SK-N-SH treated with all-trans-retinoic acid at 6 μM for 48 hours (cell line): Measurements from ENCODE around the gene RINL.

Experiments used
- ARNTL ChIP-seq: fragments of 450-650 bp; formaldehyde crosslinking; IDR thresholded peaks from 2 replicates; pipeline ENCODE4 v1.5.0; 2020; ENCODE audit warnings: low read depth, mild to moderate bottlenecking, moderate library complexity, borderline replicate concordance
- CREB5 ChIP-seq: fragments of 250-450 bp; sonication (Bioruptor Pico); IDR thresholded peaks from 2 replicates; pipeline ENCODE4 v1.5.1; 2020; ENCODE audit warnings: low read depth, mild to moderate bottlenecking, moderate library complexity
- CSDC2 ChIP-seq: fragments of 250-450 bp; sonication (Bioruptor Pico); IDR thresholded peaks from 2 replicates; pipeline ENCODE4 v1.5.0; 2020; ENCODE audit warnings: mild to moderate bottlenecking, moderate library complexity
- GLIS3 ChIP-seq: fragments of 250-450 bp; sonication (Bioruptor Pico); IDR thresholded peaks from 2 replicates; pipeline ENCODE4 v1.5.0; 2020; ENCODE audit warnings: mild to moderate bottlenecking, moderate library complexity
- OSR1 ChIP-seq: fragments of 250-450 bp; sonication (Bioruptor Pico); IDR thresholded peaks from 2 replicates; pipeline ENCODE4 v1.8.0; 2022; ENCODE audit warnings: moderate library complexity, mild to moderate bottlenecking, inconsistent platforms
- PATZ1 ChIP-seq: fragments of 250-450 bp; sonication (Bioruptor Pico); IDR thresholded peaks from 2 replicates; pipeline ENCODE4 v1.8.0; 2020; ENCODE audit warnings: mild to moderate bottlenecking, moderate library complexity, borderline replicate concordance
- POU6F1 ChIP-seq: fragments of 250-450 bp; sonication (Bioruptor Pico); IDR thresholded peaks from 2 replicates; pipeline ENCODE4 v1.8.0; 2021; ENCODE audit warnings: low read depth, mild to moderate bottlenecking, moderate library complexity, borderline replicate concordance
- PPARA ChIP-seq: fragments of 250-450 bp; sonication (Bioruptor Pico); IDR thresholded peaks from 2 replicates; pipeline ENCODE4 v1.5.0; 2020; ENCODE audit warnings: mild to moderate bottlenecking, borderline replicate concordance
- RARB ChIP-seq: fragments of 250-450 bp; sonication (Bioruptor Pico); IDR thresholded peaks from 2 replicates; pipeline ENCODE4 v1.8.0; 2021; ENCODE audit warnings: mild to moderate bottlenecking, moderate library complexity
- TCF4 ChIP-seq: fragments of 250-450 bp; sonication (Bioruptor Pico); IDR thresholded peaks from 2 replicates; pipeline ENCODE4 v1.8.0; 2021; ENCODE audit warnings: mild to moderate bottlenecking, moderate library complexity, borderline replicate concordance
- TOX ChIP-seq: fragments of 250-450 bp; sonication (Bioruptor Pico); IDR thresholded peaks from 2 replicates; pipeline ENCODE4 v1.8.0; 2021; ENCODE audit warnings: mild to moderate bottlenecking, moderate library complexity, borderline replicate concordance
- ZFP30 ChIP-seq: fragments of 450-650 bp; formaldehyde crosslinking; IDR thresholded peaks from 2 replicates; pipeline ENCODE4 v1.5.0; 2022; ENCODE audit warnings: mild to moderate bottlenecking, moderate library complexity
- ZNF70 ChIP-seq: fragments of 450-650 bp; formaldehyde crosslinking; IDR thresholded peaks from 2 replicates; pipeline ENCODE4 v1.5.0; 2020; ENCODE audit warnings: mild to moderate bottlenecking, moderate library complexity

GRCh38 chr19:38911388-38912001 is 33.4 kb upstream of the RINL start:
- TF ChIP-seq ZNF70 (no peak), TCF4 (CRISPR knock-in tag) (no peak), CREB5 (CRISPR knock-in tag) (no peak), ZFP30 (CRISPR knock-in tag) (no peak), CSDC2 (CRISPR knock-in tag) (no peak), TOX (CRISPR knock-in tag) (no peak), PATZ1 (CRISPR knock-in tag) (no peak), ARNTL (CRISPR knock-in tag) (no peak), POU6F1 (no peak), RARB (CRISPR knock-in tag) (no peak), GLIS3 (CRISPR knock-in tag) (no peak), PPARA (CRISPR knock-in tag) (no peak), OSR1 (no peak)
